Kidney epithelial cell (primary cell): ENCODE measurements around the gene KLHL22. TPM values are rescaled to one million over a fixed set of nuclear protein-coding genes. Genes with fewer than 3 reads are reported as not detected.

Experiments
- DNase-seq: peaks from one replicate; pipeline ENCODE4 v3.0.0-alpha.2; 2010; ENCODE audit warnings: low read depth
- H3K27me3 ChIP-seq: 2 replicates; pipeline ENCODE4 v1.6.0; 2011; ENCODE audit warnings: low read length; ENCODE audit not compliant: control insufficient read depth, insufficient read depth
- H3K36me3 ChIP-seq: 2 replicates; pipeline ENCODE4 v1.5.1; 2011; ENCODE audit warnings: low read length; ENCODE audit not compliant: control insufficient read depth, insufficient read depth
- H3K4me3 ChIP-seq: 2 replicates; pipeline ENCODE4 v1.5.1; 2011; ENCODE audit warnings: low read depth, mild to moderate bottlenecking, control low read depth, low read length
- CTCF ChIP-seq: IDR thresholded peaks from 2 replicates; pipeline ENCODE4 v1.5.1; 2011; ENCODE audit warnings: mild to moderate bottlenecking, moderate library complexity, low read length, control low read depth, inconsistent platforms; ENCODE audit not compliant: insufficient read depth, poor library complexity, severe bottlenecking
- total RNA-seq: library from RNA; depleted of rRNA; stranded (reverse); fragments of >200 nt; gene quantifications from 2 replicates; pipeline ENCODE4 v1.2.3, GENCODE V29; 2015

The KLHL22 gene
- total RNA-seq, 1 donor from 2014 or later: 18.6 TPM

GRCh38 chr22:20469110-20469868, 26.3 kb downstream of the KLHL22 start:
- Histone ChIP-seq H3K4me3 (no peak overlapping the region), H3K27me3 (no peaks in the 10 kb centered on the region), H3K36me3 (no peaks in the 10 kb centered on the region)
- no peak for TF ChIP-seq CTCF
- DNase-seq: no peak

DNA sequence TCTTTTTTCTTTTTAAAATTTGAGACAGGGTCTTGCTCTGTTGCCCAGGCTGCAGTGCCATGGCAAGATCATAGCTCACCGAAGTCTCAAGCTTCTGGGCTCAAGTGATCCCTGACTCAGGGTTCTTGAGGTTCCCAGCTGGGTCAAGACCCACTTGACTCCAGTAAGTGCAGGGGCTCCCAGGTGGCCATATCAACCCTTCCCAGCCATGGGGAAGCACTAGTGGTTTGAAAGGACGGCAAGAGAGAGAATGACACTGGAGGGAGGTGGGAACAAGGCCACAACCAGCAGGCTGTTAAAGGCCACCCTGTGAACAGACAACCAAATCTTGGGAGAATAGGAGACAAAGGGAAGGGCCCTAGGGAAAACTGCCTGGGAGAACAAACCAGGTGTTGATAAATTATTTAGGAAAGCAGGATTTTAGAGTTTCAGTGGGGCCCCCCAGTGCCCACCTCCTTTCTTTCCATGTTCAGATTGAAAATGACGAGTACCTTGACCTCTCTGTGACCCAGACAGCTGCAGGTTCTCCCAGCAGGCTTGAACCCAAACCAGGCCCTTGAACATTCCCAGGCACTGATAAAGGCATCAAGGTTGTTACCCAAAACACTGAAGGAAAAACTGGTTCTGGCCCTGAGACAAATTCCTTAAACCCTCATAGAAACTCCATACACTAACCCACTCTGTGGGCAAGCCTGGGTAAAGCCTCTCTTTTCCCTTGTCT, 28.8 kb downstream of the KLHL22 start:
- H3K27me3 ChIP-seq: no peaks in the 10 kb centered on the region
- no peak for DNase-seq
- H3K36me3 ChIP-seq: no peaks in the 10 kb centered on the region
- H3K4me3 ChIP-seq: no peak overlapping the region
- TF ChIP-seq CTCF: no peak

DNA sequence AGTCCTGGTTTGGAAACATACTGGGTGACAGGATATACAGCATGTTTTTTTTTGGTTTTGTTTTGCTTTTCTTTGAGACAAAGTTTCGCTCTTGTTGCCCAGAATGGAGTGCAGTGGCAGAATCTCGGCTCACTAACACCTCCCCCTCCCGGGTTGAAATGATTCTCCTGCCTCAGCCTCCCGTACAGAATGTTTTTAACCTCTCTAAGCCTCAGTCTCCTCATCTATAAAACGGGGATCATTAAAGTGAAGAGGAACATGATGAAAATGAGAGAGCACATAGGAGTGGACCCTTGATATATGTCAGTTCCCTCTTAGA, 29.9 kb downstream of the KLHL22 start:
- H3K36me3 ChIP-seq: no peaks in the 10 kb centered on the region
- no peak for TF ChIP-seq CTCF
- H3K27me3 ChIP-seq: no peaks in the 10 kb centered on the region
- no peak for DNase-seq
- H3K4me3 ChIP-seq: no peak overlapping the region

DNA sequence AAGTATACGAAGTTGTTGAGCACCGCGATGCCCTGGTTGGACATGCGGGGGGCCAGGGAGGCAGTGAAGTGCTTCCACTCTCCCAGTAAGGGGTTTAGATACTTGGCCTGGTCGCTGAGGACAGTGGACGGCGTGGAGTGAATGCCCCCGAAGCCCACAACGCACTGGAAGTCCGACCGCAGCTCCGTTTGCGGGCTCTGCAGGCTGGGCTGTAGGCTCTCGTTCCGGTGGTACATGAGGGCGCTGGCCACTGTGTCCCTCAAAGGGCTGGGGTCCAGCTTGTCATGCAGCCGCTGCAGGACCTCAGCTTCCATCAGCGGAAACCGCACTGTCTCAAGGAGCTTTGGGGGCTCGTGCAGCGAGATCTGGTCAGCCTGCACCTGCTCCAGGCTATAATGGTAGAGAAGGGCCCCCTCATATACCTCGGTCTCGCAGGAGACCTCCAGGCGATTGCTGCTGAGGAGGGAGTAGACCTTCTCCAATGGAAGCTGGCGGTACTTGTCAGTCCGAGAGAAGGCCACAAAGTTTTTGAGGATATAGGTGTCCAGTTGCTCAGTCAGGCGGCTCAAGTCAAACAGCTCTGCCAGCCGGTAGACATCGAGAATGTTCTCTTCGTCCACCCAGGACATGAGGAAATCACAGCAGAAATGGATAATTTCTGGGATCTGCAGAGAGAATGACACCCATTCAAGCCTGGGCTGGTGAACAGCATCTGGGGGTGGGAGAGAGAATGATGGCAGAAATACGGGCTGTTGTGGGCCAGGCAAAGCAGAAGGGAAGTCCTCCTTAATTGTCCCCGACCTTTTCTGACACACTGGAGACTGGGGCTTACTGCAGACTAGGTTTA, 30.5 kb downstream of the KLHL22 start:
- Histone ChIP-seq H3K27me3 (no peaks in the 10 kb centered on the region), H3K4me3 (no peak overlapping the region), H3K36me3 (no peaks in the 10 kb centered on the region)
- no peak for TF ChIP-seq CTCF
- no peak for DNase-seq

DNA sequence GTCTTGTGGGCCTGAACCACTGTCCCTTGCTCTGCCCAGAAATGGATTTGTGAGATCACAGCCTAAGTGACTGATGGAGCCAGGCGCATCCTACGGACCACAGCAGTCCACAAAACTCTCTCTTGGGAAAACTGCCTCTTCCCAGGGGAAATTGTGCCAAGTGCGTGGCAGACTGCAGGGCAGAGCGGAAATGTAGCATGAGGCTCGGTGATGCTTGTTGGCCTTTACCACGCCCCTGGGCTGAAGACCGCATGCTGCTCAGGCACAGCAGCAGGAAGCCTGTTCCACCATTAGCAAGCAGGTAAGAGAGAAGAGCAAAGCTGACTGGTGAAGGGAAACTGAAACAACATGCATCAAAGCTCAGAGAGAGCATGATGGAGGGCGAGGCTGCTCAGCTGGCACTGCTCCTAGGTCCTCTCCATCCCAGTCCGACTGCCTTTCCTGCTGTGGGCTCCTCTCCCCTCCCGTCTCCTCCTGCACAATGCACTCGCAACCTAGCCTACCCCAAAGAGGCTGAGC, 31.4 kb downstream of the KLHL22 start:
- Histone ChIP-seq H3K36me3 (peaks cover 1% of the 10 kb centered on the region), H3K4me3 (no peak overlapping the region), H3K27me3 (no peaks in the 10 kb centered on the region)
- no peak for DNase-seq
- TF ChIP-seq CTCF: no peak
